BE2C (cell line): ENCODE results near the gene SS18L1.
A peak's percentile ranks its signal among the peaks of the same experiment; 100 is the strongest.

Source experiments
- DNase-seq: peaks from one replicate; pipeline ENCODE4 v3.0.0-alpha.2; 2020
- H3K27me3 ChIP-seq: fragments of 250-450 bp; sonication (Bioruptor Pico); 2 replicates; pipeline ENCODE4 v1.5.1; 2020; ENCODE audit warnings: mild to moderate bottlenecking
- H3K36me3 ChIP-seq: fragments of 250-450 bp; sonication (Bioruptor Pico); 2 replicates; pipeline ENCODE4 v1.5.1; 2020; ENCODE audit warnings: mild to moderate bottlenecking
- H3K4me1 ChIP-seq: fragments of 250-450 bp; sonication (Bioruptor Pico); 2 replicates; pipeline ENCODE4 v1.5.1; 2020
- H3K4me3 ChIP-seq: 2 replicates; pipeline ENCODE4 v1.5.1; 2011; ENCODE audit warnings: low read depth, low read length
- H3K9me3 ChIP-seq: fragments of 250-450 bp; sonication (Bioruptor Pico); 2 replicates; pipeline ENCODE4 v1.5.1; 2020
- CTCF ChIP-seq: IDR thresholded peaks from 2 replicates; pipeline ENCODE4 v1.5.1; 2012; ENCODE audit warnings: mild to moderate bottlenecking, low read depth, low read length

SS18L1 gene

GRCh38 chr20:62119591-62120364 lies 23.8 kb upstream of the SS18L1 start:
- H3K4me3 ChIP-seq, result no peak overlapping the region
- no peak for DNase-seq
- H3K9me3 ChIP-seq, result no peaks in the 10 kb centered on the region
- no peaks in the 10 kb centered on the region for H3K27me3 ChIP-seq
- peaks cover 9% of the 10 kb centered on the region for H3K36me3 ChIP-seq
- no peak for TF ChIP-seq CTCF
- H3K4me1 ChIP-seq, result peaks cover 6% of the 10 kb centered on the region; the same call in 1 of the 2 replicates

DNA sequence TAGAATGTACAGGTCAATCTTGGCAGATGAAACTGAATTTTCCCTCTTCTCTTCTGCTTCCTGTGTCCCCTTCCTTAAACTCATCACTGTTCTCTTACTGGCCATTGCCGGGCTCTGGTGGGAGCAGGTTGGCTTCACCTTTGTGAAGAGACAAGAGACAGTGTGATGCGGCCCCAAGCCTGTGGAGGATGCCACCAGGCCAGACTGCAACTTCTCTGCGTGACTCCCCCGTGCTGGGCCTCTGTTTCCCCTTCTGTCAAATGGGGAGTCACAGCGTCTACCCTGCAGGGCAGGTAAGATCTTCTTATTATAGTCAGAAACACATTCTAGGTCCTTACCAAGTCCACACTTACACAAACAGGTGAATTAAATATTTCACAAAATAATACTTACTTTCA lies 23.2 kb upstream of the SS18L1 start:
- Histone ChIP-seq H3K27me3 (no peaks in the 10 kb centered on the region), H3K36me3 (peaks cover 14% of the 10 kb centered on the region), H3K4me3 (no peak overlapping the region), H3K4me1 (peaks cover 6% of the 10 kb centered on the region; the same call in 1 of the 2 replicates), H3K9me3 (no peaks in the 10 kb centered on the region)
- no peak for TF ChIP-seq CTCF
- DNase-seq, result no peak

DNA sequence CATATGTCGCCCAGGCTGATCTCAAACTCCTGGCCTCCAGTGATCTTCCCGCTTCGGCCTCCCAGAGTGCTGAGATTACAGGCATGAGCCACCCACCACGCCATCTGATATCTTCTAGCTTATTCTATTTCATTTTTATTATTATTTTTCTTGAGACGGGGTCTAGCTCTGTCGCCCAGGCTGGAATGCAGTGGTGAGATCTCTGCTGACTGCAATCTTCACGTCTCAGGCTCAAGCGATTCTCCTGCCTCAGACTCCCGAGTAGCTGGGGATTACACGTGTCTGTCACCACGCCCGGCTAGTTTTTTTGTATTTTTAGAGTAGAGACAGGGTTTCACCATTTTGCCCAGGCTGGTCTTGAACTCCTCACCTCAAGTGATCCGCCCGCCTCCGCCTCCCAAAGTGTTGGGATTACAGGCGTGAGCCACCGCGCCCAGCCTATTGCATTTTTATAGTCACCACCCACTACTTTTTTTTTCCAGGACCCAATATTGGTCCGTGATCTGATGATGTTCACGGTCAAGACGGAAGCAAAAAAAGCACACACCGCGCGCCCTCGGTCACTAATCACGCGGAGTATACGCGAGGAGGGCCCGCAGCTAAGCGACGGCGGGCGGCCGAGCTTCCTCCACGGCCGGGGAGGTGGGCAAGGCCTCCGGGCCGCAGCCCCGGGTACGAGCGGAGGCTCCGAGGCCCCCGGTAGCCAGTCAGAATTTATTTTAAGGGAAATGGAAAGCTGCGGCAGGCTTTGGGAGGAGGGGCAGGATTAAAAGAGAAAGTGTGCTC lies 22.4 kb upstream of the SS18L1 start:
- Histone ChIP-seq H3K36me3 (peaks cover 23% of the 10 kb centered on the region), H3K9me3 (no peaks in the 10 kb centered on the region)
- no peak for DNase-seq

GRCh38 chr20:62121776-62122653 lies 21.6 kb upstream of the SS18L1 start, which contains the start of gene LSM14B:
TSS of gene LSM14B (plus strand) at chr20:62122475. CDS start at chr20:62122667, 192 bp downstream.
- Histone ChIP-seq H3K4me1 (peaks cover 6% of the 10 kb centered on the region; the same call in 1 of the 2 replicates), H3K36me3 (peaks cover 31% of the 10 kb centered on the region), H3K27me3 (no peaks in the 10 kb centered on the region), H3K4me3 (peak within 1 kb of the TSS; percentile 74), H3K9me3 (no peaks in the 10 kb centered on the region)
- no peak for TF ChIP-seq CTCF
- DNase-seq, result peak; percentile 98

More for the DNA sequence above, 22.4 kb upstream of the SS18L1 start:
- H3K4me3 ChIP-seq, result peak overlapping the region; percentile 74
- no peaks in the 10 kb centered on the region for H3K27me3 ChIP-seq
- peaks cover 6% of the 10 kb centered on the region; the same call in 1 of the 2 replicates for H3K4me1 ChIP-seq
- TF ChIP-seq CTCF, result no peak

DNA sequence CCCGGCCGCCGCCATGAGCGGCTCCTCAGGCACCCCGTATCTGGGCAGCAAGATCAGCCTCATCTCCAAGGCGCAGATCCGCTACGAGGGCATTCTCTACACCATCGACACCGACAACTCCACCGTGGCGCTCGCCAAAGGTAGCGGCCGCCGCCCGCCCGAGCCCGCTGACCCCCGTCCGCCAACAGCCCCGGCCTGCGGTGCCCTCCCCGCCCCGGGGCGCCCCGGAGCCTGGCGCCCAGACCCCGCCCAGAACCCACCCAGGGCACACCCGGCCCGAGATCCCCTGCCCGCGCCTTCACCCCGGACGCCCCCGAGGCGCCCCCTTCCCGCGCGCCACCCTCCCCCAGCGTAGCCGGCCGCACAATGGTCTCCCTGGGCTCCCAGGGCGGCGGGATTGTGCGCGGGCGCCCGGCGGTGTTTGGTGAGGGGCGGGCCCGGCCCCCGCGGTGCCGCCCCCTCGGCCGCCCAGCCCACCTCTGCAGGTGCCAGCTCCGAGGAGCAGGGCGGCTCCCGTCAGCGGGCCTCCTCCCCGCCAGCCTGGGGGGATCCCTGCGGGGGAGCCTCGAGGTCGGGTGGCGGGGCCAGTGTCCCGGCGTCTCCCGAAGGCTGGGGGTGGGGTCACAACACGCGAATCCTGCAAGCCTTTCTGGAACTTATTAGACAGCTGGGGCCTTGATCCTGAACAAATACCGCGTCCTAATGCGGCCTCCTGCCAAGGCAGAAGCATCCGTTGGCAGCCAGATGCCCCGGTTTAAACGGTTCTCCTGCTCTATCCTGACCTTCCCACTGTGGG lies 20.7 kb upstream of the SS18L1 start:
- DNase-seq, result peak; percentile 52
- Histone ChIP-seq H3K4me3 (peak overlapping the region; percentile 74), H3K27me3 (no peaks in the 10 kb centered on the region), H3K36me3 (peaks cover 39% of the 10 kb centered on the region), H3K9me3 (no peaks in the 10 kb centered on the region), H3K4me1 (peaks cover 6% of the 10 kb centered on the region; the same call in 1 of the 2 replicates)
- TF ChIP-seq CTCF, result no peak
